Natural killer cell treated with Interleukin-12 subunit alpha and Interleukin-12 subunit beta and Interleukin-15 and Interleukin-18, amount 100 ng/mL, for 72 hours (primary cell): ENCODE results near the gene MARCHF2. TPM values are rescaled to one million over a fixed set of nuclear protein-coding genes. Genes with fewer than 3 reads are reported as not detected.
"Not testable (repeated sequence)": the region's sequence is repeated elsewhere in the genome, so short reads cannot be mapped to it uniquely, and the experiment has no call there.

Source experiments
- ATAC-seq, 2 donors: fragments of 150-1000 bp; cut with Tn5 transposase in 1 of 2; sonication (Bioruptor Pico), chemical (Tn5 transposase) in 1 of 2; 2 replicates each; pipeline ENCODE4 v1.10.0; 2021
- DNase-seq: peaks from one replicate; pipeline ENCODE4 v3.0.0; 2022; ENCODE audit warnings: low spot score
- H3K27ac Mint-ChIP-seq, 2 donors: 1 replicate in 1 of 2; 2 replicates in 1 of 2; pipeline ENCODE4 v1.8.0; 2022; ENCODE audit warnings: mixed read lengths in 2 of 2, mild to moderate bottlenecking in 1 of 2, moderate library complexity in 1 of 2
- H3K27me3 Mint-ChIP-seq, 2 donors: 1 replicate in 1 of 2; 2 replicates in 1 of 2; pipeline ENCODE4 v1.8.0; 2022; ENCODE audit warnings: mixed read lengths in 2 of 2
- H3K36me3 Mint-ChIP-seq: one replicate; pipeline ENCODE4 v1.8.0; 2022; ENCODE audit warnings: mixed read lengths
- H3K4me1 Mint-ChIP-seq, 2 donors: 1 replicate in 1 of 2; 2 replicates in 1 of 2; pipeline ENCODE4 v1.8.0; 2022; ENCODE audit warnings: low read depth in 2 of 2, mixed read lengths in 2 of 2, mild to moderate bottlenecking in 1 of 2
- H3K4me3 Mint-ChIP-seq: one replicate; pipeline ENCODE4 v1.8.0; 2022; ENCODE audit warnings: mixed read lengths
- H3K9me3 Mint-ChIP-seq: 2 replicates; pipeline ENCODE4 v1.8.0; 2022; ENCODE audit warnings: mixed read lengths
- total RNA-seq, 2 donors: library from RNA; stranded (reverse); gene quantifications; one replicate each; pipeline ENCODE4 v1.2.3, GENCODE V29; 2022

The MARCHF2 gene
- total RNA-seq, 2 donors from 2014 or later, result 13.7 to 17.0 TPM

DNA sequence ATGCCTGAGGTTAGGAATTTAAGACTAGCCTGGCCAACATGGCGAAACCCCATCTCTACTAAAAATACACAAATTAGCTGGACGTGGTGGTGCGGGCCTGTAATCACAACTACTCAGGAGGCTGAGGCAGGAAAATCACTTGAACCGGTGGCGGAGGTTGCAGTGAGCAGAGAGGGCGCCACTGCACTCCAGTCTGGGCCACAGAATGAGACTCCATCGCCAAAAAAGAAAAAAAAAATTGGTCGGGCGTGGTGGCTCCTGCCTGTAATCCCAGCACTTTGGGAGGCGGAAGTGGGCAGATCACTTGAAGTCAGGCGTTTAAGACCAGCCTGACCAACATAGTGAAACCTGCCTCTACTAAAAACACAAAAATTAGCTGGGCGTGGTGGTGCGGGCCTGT lies 2.4 kb upstream of the MARCHF2 start:
- not testable (repeated sequence) for H3K27me3 Mint-ChIP-seq, H3K9me3 Mint-ChIP-seq, DNase-seq, H3K4me1 Mint-ChIP-seq, H3K4me3 Mint-ChIP-seq, H3K36me3 Mint-ChIP-seq, ATAC-seq, H3K27ac Mint-ChIP-seq

GRCh38 chr19:8413629-8413995 lies 507 bp downstream of the MARCHF2 start:
- H3K36me3 Mint-ChIP-seq, result no peaks in the 10 kb centered on the region
- peaks cover 4 to 8% of the 10 kb centered on the region in 2 donors for H3K4me1 Mint-ChIP-seq
- H3K27ac Mint-ChIP-seq, result no peak overlapping the region
- H3K9me3 Mint-ChIP-seq, result no peaks in the 10 kb centered on the region
- H3K27me3 Mint-ChIP-seq, result no peaks in the 10 kb centered on the region
- ATAC-seq, result no peak
- H3K4me3 Mint-ChIP-seq, result peak overlapping the region; percentile 70
- DNase-seq, result no peak

- no peaks in the 10 kb centered on the region for H3K9me3 Mint-ChIP-seq
- H3K4me3 Mint-ChIP-seq, result no peak overlapping the region
- no peak for ATAC-seq
- no peak for DNase-seq
- no peak overlapping the region for H3K27ac Mint-ChIP-seq
- H3K36me3 Mint-ChIP-seq, result no peaks in the 10 kb centered on the region
- peaks cover 4 to 8% of the 10 kb centered on the region in 2 donors for H3K4me1 Mint-ChIP-seq
- no peaks in the 10 kb centered on the region for H3K27me3 Mint-ChIP-seq
Observed at GRCh38 chr19:8416796-8417195, 3.7 kb downstream of the MARCHF2 start.

DNA sequence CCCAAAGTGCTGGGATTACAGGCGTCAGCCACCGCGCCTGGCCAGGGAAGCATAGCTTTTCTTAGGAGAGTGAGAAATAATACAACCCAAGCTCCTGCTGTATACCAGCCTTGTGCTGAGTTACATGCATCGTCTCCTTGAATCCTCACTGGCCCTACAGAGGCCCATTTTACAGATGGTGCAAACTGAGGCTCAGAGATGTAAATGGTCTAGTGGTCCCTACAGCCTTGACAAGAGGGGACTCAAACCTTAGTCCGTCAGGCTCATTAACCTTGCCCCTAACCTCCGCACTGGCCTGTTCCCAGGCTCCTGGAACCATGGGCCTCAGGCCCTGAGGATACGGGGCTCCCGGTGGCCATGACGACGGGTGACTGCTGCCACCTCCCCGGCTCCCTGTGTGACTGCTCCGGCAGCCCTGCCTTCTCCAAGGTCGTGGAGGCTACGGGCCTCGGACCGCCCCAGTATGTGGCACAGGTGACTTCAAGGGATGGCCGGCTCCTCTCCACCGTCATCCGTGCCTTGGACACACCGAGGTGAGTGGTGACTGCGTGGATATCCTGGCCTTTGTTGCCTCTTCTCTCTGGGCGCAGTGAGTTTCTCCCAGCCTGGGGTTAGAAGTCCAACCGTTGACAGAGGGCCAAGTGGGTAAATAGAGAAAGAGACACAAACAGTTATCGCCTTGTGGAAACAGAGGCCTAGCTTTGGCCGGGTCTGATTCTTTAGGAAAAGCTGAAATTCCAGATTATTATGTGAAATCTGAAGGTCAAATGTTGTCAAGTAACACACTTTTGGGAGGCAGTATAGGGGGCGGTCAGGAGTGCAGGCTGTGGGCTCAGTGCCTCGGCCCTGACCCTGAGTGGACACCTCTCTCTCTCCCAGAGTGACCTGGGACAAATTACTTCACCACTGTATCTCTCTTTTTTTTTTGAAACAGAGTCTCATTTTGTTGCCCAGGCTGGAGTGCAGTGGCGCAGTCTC lies 8.7 kb downstream of the MARCHF2 start:
- Mint-ChIP-seq H3K27me3 (no peaks in the 10 kb centered on the region), H3K9me3 (no peaks in the 10 kb centered on the region), H3K36me3 (no peaks in the 10 kb centered on the region), H3K27ac (no peak overlapping the region), H3K4me3 (no peak overlapping the region), H3K4me1 (peaks cover 0 to 2% of the 10 kb centered on the region in 2 donors)
- ATAC-seq (peak in 1 of 2 donors; percentile 41), DNase-seq (no peak)

GRCh38 chr19:8423817-8424223 lies 10.7 kb downstream of the MARCHF2 start:
- Mint-ChIP-seq H3K36me3 (no peaks in the 10 kb centered on the region), H3K4me1 (no peaks in the 10 kb centered on the region), H3K9me3 (no peaks in the 10 kb centered on the region), H3K27me3 (no peaks in the 10 kb centered on the region), H3K4me3 (no peak overlapping the region), H3K27ac (no peak overlapping the region)
- no peak for ATAC-seq
- no peak for DNase-seq

GRCh38 chr19:8425331-8425730 lies 12.2 kb downstream of the MARCHF2 start:
- ATAC-seq, H3K9me3 Mint-ChIP-seq, DNase-seq, H3K4me1 Mint-ChIP-seq, H3K27ac Mint-ChIP-seq, H3K36me3 Mint-ChIP-seq, H3K27me3 Mint-ChIP-seq, H3K4me3 Mint-ChIP-seq: not testable (repeated sequence)

- Mint-ChIP-seq H3K4me3 (no peak overlapping the region), H3K27me3 (no peaks in the 10 kb centered on the region), H3K9me3 (no peaks in the 10 kb centered on the region), H3K4me1 (no peaks in the 10 kb centered on the region), H3K36me3 (no peaks in the 10 kb centered on the region), H3K27ac (no peak overlapping the region)
- no peak for DNase-seq
- no peak for ATAC-seq
Observed at GRCh38 chr19:8426283-8426682, 13.2 kb downstream of the MARCHF2 start.

GRCh38 chr19:8429044-8429443 lies 15.9 kb downstream of the MARCHF2 start:
- Mint-ChIP-seq H3K9me3 (no peaks in the 10 kb centered on the region), H3K36me3 (no peaks in the 10 kb centered on the region), H3K4me3 (no peak overlapping the region), H3K4me1 (no peaks in the 10 kb centered on the region), H3K27ac (no peak overlapping the region), H3K27me3 (no peaks in the 10 kb centered on the region)
- ATAC-seq, result no peak
- no peak for DNase-seq

DNA sequence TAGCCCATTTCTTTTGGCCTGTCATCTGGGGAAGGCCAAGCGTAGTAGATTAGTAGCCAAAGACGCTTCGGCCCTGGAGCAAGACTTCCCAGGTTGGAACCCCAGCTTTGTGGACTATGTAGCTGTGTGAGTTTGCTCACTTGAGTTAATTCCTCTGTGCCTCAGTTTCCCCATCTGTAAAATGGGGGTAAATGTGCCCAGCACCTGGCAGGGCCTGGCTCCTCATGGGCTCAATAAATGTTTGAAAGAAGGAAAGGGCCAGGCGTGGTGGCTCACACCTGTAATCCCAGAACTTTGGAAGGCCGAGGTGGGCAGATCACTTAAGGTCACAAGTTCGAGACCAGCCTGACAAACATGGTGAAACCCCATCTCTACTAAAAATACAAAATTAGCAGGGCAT lies 16.7 kb downstream of the MARCHF2 start:
- H3K4me3 Mint-ChIP-seq, result no peak overlapping the region
- DNase-seq (no peak), ATAC-seq (no peak)
- no peaks in the 10 kb centered on the region for H3K36me3 Mint-ChIP-seq
- H3K27me3 Mint-ChIP-seq, result no peaks in the 10 kb centered on the region
- H3K9me3 Mint-ChIP-seq, result no peaks in the 10 kb centered on the region
- no peak overlapping the region for H3K27ac Mint-ChIP-seq
- H3K4me1 Mint-ChIP-seq, result no peaks in the 10 kb centered on the region

DNA sequence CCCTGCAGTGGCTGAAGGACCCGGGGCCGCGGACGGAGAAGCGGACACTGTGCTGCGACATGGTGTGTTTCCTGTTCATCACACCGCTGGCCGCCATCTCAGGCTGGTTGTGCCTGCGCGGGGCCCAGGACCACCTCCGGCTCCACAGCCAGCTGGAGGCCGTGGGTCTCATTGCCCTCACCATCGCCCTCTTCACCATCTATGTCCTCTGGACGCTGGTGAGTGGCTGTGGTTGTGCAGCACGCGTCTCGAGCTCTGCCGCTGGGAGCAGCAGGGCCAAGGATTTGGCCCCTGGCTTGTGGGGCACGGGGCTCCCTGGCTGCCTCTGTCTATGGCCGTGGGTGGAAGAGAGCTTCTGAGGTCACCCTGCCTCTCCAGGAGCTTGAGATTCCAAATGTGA lies 17.5 kb downstream of the MARCHF2 start:
- Mint-ChIP-seq H3K9me3 (no peaks in the 10 kb centered on the region), H3K4me1 (no peaks in the 10 kb centered on the region), H3K36me3 (no peaks in the 10 kb centered on the region), H3K4me3 (no peak overlapping the region), H3K27me3 (no peaks in the 10 kb centered on the region), H3K27ac (no peak overlapping the region)
- DNase-seq (no peak), ATAC-seq (no peak)

- Mint-ChIP-seq H3K9me3 (no peaks in the 10 kb centered on the region), H3K4me1 (no peaks in the 10 kb centered on the region), H3K36me3 (no peaks in the 10 kb centered on the region), H3K27ac (no peak overlapping the region), H3K27me3 (no peaks in the 10 kb centered on the region), H3K4me3 (no peak overlapping the region)
- ATAC-seq (no peak), DNase-seq (no peak)
Observed at GRCh38 chr19:8438236-8438635, 25.1 kb downstream of the MARCHF2 start.

GRCh38 chr19:8441725-8442544 lies 28.8 kb downstream of the MARCHF2 start:
- Mint-ChIP-seq H3K4me3 (no peak overlapping the region), H3K4me1 (peaks cover 17 to 19% of the 10 kb centered on the region in 2 donors), H3K36me3 (peaks cover 8% of the 10 kb centered on the region), H3K9me3 (no peaks in the 10 kb centered on the region), H3K27me3 (no peaks in the 10 kb centered on the region), H3K27ac (no peak overlapping the region)
- DNase-seq, result no peak
- no peak for ATAC-seq

GRCh38 chr19:8444140-8444676 lies 31.1 kb downstream of the MARCHF2 start:
- H3K4me1 Mint-ChIP-seq, result peaks cover 31 to 37% of the 10 kb centered on the region in 2 donors
- not testable (repeated sequence) for H3K9me3 Mint-ChIP-seq, DNase-seq, H3K27me3 Mint-ChIP-seq, ATAC-seq
- H3K36me3 Mint-ChIP-seq, result peaks cover 18% of the 10 kb centered on the region
- peak overlapping the region; percentile 86 for H3K4me3 Mint-ChIP-seq
- H3K27ac Mint-ChIP-seq, result peak overlapping the region; percentile 87 to 98
